HG02943 (cell line): ENCODE results near the gene TRIP10.

Experiments
- ATAC-seq: cut with Tn5 transposase; IDR thresholded peaks from one replicate; pipeline ENCODE4 v1.9.1; 2021; ENCODE audit warnings: mild to moderate bottlenecking, low read depth, moderate library complexity; ENCODE audit not compliant: unreplicated experiment

The TRIP10 gene

GRCh38 chr19:6724631-6725492 lies 14.6 kb upstream of the TRIP10 start:
- no peak for ATAC-seq

GRCh38 chr19:6725513-6726231 lies 13.8 kb upstream of the TRIP10 start:
- ATAC-seq: no peak

GRCh38 chr19:6728346-6728745 lies 11.1 kb upstream of the TRIP10 start:
- ATAC-seq: no peak

- no peak for ATAC-seq
These were observed 9.8 kb upstream of the TRIP10 start for GRCh38 chr19:6729573-6730152.

- no peak for ATAC-seq
These were observed 9.2 kb upstream of the TRIP10 start for GRCh38 chr19:6730153-6730804.

GRCh38 chr19:6730941-6731670 lies 8.4 kb upstream of the TRIP10 start:
- no peak for ATAC-seq

GRCh38 chr19:6731822-6732221 lies 7.7 kb upstream of the TRIP10 start:
- ATAC-seq: no peak

- ATAC-seq: no peak
These were observed 6.6 kb upstream of the TRIP10 start for GRCh38 chr19:6732803-6733337.

- no peak for ATAC-seq
These were observed 6.0 kb upstream of the TRIP10 start for GRCh38 chr19:6733338-6734095.

GRCh38 chr19:6734096-6734696 lies 5.3 kb upstream of the TRIP10 start:
- ATAC-seq: no peak

GRCh38 chr19:6735181-6735911 lies 4.1 kb upstream of the TRIP10 start:
- no peak for ATAC-seq

GRCh38 chr19:6736169-6736916 lies 3.1 kb upstream of the TRIP10 start:
- ATAC-seq: no peak

GRCh38 chr19:6736917-6737283 lies 2.6 kb upstream of the TRIP10 start:
- ATAC-seq: no peak

GRCh38 chr19:6737284-6737872 lies 2.1 kb upstream of the TRIP10 start, which contains the start of gene GPR108:
TSS of gene GPR108 (minus strand) at chr19:6737580. CDS start at chr19:6737576, 4 bp downstream.
- peak; percentile 60 for ATAC-seq

- no peak for ATAC-seq
These were observed 1.4 kb upstream of the TRIP10 start for GRCh38 chr19:6737873-6738786.

- ATAC-seq: no peak
These were observed 592 bp upstream of the TRIP10 start for GRCh38 chr19:6738787-6739389.
